GM12878 (cell line): ENCODE results near the gene PLOD3. TPM values are rescaled to one million over a fixed set of nuclear protein-coding genes. Genes with fewer than 3 reads are reported as not detected.

ENCODE experiments used
- JUNB ChIP-seq: IDR thresholded peaks from 2 replicates; pipeline ENCODE4 v1.6.1; 2016; ENCODE audit warnings: antibody characterized with exemption, mild to moderate bottlenecking
- polyA plus RNA-seq, 11 experiments: library from polyadenylated mRNA; depleted of rRNA in 4 of 11; unstranded in 6 of 11; stranded (reverse) in 5 of 11; fragments of >200 nt; fragmentation: Nextera tagmentation in 4 of 11; fragmentation: Illumina TruSeq in 1 of 11; extraction: Ambion mirVana in 4 of 11; extraction: Trizol in 1 of 11; gene quantifications; 1 replicate in 1 of 11; 2 replicates in 10 of 11; pipeline versions ENCODE4 v1.2.1 to v1.2.3, GENCODE V29; 2011 to 2016; ENCODE audit warnings: inconsistent platforms in 2 of 11, missing spikeins in 2 of 11, low read depth in 1 of 11
- total RNA-seq, 4 experiments: library from RNA; depleted of rRNA in 3 of 4; stranded (reverse); fragments of >200 nt in 3 of 4; fragmentation: Illumina TruSeq in 1 of 4; extraction: Trizol in 1 of 4; gene quantifications; 2 replicates each; pipeline versions ENCODE4 v1.2.1 to v1.2.3, GENCODE V29; 2013 to 2021
- TF ChIP-seq, protein P1 (sequence below): IDR thresholded peaks from 2 replicates; pipeline ENCODE4 v1.6.1; 2012; ENCODE audit warnings: low read length, inconsistent platforms
- TF ChIP-seq, protein P2 (sequence below): fragments of 450-650 bp; formaldehyde crosslinking; IDR thresholded peaks from 2 replicates; pipeline ENCODE4 v1.4.0; 2020; ENCODE audit warnings: mild to moderate bottlenecking, moderate library complexity
- TF ChIP-seq, protein P3 (sequence below): fragments of 450-650 bp; formaldehyde crosslinking; IDR thresholded peaks from 2 replicates; pipeline ENCODE4 v1.5.0; 2022; ENCODE audit warnings: mild to moderate bottlenecking, missing genetic modification characterization

PLOD3 gene
- total and polyA plus RNA-seq, 10 of the 15 experiments (the other 5 are each of a cell fraction or from before 2014, with no cell fraction given) = 0.53 to 27.8 (median 15.1) TPM

DNA sequence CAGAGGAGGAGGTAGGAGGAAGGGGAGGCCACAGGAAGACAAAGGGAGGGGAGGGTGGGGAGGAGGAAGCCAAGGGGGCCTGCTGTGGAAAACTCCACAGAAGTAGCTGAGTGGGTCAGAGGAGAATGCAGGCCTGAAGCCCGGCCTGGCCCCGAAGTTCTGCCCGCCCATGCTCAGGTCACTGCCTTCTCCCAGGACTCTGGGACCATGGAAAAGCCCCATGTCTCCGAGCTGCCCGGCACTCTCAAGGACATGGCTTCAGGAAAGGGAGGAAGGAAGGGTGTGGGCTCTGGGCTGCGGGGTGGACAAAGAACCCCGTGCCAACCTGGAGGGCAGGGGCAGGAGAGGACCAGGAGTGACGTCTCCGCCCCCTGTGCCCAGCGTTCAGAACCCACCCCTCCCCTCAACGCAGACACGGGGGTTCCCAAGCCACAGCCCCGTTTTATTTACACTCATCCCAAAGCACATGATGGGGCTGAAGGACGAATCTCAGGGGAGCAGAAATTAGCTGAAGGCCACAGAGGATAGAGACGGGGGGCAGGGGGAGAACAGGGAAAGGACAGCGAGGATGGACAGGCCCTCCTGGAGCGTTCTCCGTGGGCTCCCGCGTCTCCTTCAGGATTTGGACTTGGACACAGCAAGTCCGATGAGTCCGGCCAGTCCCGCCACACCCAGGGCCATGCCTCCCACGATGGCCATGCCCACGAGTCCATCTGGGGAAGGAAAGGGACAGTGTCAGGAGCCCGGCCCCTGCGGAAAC is 22.0 kb upstream of the PLOD3 start (continued):
- TF ChIP-seq, protein P1, sequence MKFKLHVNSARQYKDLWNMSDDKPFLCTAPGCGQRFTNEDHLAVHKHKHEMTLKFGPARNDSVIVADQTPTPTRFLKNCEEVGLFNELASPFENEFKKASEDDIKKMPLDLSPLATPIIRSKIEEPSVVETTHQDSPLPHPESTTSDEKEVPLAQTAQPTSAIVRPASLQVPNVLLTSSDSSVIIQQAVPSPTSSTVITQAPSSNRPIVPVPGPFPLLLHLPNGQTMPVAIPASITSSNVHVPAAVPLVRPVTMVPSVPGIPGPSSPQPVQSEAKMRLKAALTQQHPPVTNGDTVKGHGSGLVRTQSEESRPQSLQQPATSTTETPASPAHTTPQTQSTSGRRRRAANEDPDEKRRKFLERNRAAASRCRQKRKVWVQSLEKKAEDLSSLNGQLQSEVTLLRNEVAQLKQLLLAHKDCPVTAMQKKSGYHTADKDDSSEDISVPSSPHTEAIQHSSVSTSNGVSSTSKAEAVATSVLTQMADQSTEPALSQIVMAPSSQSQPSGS = no peak
- TF ChIP-seq JUNB = no peak
- TF ChIP-seq, protein P2, sequence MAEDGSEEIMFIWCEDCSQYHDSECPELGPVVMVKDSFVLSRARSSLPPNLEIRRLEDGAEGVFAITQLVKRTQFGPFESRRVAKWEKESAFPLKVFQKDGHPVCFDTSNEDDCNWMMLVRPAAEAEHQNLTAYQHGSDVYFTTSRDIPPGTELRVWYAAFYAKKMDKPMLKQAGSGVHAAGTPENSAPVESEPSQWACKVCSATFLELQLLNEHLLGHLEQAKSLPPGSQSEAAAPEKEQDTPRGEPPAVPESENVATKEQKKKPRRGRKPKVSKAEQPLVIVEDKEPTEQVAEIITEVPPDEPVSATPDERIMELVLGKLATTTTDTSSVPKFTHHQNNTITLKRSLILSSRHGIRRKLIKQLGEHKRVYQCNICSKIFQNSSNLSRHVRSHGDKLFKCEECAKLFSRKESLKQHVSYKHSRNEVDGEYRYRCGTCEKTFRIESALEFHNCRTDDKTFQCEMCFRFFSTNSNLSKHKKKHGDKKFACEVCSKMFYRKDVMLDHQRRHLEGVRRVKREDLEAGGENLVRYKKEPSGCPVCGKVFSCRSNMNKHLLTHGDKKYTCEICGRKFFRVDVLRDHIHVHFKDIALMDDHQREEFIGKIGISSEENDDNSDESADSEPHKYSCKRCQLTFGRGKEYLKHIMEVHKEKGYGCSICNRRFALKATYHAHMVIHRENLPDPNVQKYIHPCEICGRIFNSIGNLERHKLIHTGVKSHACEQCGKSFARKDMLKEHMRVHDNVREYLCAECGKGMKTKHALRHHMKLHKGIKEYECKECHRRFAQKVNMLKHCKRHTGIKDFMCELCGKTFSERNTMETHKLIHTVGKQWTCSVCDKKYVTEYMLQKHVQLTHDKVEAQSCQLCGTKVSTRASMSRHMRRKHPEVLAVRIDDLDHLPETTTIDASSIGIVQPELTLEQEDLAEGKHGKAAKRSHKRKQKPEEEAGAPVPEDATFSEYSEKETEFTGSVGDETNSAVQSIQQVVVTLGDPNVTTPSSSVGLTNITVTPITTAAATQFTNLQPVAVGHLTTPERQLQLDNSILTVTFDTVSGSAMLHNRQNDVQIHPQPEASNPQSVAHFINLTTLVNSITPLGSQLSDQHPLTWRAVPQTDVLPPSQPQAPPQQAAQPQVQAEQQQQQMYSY (CRISPR knock-in tag) = no peak
- TF ChIP-seq, protein P3, sequence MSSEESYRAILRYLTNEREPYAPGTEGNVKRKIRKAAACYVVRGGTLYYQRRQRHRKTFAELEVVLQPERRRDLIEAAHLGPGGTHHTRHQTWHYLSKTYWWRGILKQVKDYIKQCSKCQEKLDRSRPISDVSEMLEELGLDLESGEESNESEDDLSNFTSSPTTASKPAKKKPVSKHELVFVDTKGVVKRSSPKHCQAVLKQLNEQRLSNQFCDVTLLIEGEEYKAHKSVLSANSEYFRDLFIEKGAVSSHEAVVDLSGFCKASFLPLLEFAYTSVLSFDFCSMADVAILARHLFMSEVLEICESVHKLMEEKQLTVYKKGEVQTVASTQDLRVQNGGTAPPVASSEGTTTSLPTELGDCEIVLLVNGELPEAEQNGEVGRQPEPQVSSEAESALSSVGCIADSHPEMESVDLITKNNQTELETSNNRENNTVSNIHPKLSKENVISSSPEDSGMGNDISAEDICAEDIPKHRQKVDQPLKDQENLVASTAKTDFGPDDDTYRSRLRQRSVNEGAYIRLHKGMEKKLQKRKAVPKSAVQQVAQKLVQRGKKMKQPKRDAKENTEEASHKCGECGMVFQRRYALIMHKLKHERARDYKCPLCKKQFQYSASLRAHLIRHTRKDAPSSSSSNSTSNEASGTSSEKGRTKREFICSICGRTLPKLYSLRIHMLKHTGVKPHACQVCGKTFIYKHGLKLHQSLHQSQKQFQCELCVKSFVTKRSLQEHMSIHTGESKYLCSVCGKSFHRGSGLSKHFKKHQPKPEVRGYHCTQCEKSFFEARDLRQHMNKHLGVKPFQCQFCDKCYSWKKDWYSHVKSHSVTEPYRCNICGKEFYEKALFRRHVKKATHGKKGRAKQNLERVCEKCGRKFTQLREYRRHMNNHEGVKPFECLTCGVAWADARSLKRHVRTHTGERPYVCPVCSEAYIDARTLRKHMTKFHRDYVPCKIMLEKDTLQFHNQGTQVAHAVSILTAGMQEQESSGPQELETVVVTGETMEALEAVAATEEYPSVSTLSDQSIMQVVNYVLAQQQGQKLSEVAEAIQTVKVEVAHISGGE (CRISPR knock-in tag) = no peak
